HG02970 (cell line): Measurements from ENCODE around the gene ITPKA.

Experiments
- ATAC-seq: cut with Tn5 transposase; IDR thresholded peaks from one replicate; pipeline ENCODE4 v1.9.1; 2021; ENCODE audit warnings: mild to moderate bottlenecking, moderate library complexity, moderate number of reproducible peaks; ENCODE audit not compliant: unreplicated experiment, low FRiP score

ITPKA gene

GRCh38 chr15:41507820-41508290 is 14.2 kb downstream of the ITPKA start:
- ATAC-seq, result no peak

DNA sequence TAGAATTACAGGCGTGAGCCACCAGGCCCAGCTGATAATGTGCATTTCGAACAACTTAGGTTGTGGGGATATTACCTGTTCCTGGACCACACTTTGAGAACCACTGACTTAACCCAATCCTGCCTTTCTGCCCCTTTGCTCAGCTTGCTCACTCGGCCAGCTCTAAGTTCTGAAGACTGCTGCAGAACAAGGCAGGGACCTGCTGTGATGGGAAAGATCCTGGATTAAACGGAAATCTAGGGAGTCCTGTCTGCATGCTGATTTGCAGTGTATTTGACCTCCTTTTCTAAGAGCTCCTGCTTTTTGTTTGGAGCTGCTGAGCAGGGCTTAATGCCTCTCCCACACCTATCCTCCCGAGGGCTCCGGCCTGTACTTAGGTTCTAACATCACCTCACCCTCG is 17.1 kb downstream of the ITPKA start:
- ATAC-seq, result no peak

DNA sequence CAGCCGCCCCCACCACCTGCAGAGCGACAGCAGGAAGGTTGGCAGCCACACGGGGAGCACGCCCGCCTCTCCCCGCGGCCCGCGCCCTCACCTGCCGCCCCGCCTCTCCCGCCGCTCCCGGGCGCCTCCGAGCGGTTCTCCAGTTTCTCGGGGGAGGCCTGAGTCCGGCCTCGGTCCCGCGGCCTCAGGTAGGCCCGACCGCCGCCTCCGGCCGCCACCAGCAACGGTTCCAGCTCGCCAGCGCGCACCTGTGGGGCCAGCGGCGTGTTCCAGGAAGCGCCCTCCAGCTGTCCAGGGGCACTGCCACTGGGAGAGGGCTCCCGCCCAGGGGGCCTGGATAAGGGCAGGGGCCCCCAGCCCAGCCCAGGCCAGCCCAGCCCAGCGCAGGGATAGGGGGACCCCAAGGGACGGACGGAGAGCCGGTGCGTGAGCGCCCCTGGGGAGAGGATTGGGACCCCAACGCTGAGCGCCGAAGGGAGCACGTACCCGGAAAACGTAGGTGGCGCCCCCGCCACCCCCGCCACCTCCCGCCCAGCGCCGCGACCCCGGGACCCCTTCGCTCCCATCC is 17.7 kb downstream of the ITPKA start:
- no peak for ATAC-seq

DNA sequence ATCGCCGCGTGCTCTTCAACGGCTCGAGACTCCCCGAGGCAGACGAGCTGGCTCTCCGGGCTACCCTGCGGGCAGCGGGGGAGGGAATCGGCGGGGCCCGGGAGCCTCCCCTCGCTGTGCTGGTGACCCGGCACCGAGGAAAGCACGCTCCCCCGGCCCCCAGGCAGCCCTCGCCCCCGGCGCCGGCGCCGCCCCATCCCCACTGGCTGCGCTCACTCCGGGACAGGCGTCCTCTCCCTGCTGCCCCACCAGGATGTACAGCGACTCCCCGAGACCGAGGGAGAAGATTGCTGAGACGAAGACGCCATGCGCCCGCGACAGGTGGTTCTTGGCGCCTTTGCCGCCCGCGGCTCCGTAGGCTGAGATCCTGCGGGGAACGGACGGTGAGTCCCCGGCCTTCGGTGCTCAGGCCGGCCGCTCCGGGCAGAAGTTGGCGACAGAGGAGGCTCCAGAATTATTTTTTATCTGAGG is 18.3 kb downstream of the ITPKA start:
- no peak for ATAC-seq

DNA sequence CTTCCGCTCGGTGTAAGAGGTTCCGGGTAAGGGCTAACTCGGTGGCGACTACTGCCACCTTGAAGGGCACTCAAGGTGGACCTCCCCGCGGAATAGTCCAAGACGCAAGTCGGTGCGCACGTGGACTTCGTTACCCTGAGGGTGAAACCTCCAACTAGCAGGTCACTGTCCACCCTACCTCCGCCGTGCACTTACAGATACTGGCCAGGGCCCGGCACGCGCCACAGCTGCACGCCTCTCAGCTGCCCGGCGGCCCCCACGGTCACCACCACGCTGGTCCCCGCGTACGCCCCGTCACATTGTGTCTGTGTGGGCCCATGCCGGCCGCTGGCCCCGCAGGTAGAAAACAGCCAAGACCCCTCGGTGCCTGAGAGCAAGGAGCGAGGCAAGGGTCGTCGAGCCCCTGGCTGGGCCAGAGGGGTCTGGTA is 18.9 kb downstream of the ITPKA start:
- no peak for ATAC-seq

DNA sequence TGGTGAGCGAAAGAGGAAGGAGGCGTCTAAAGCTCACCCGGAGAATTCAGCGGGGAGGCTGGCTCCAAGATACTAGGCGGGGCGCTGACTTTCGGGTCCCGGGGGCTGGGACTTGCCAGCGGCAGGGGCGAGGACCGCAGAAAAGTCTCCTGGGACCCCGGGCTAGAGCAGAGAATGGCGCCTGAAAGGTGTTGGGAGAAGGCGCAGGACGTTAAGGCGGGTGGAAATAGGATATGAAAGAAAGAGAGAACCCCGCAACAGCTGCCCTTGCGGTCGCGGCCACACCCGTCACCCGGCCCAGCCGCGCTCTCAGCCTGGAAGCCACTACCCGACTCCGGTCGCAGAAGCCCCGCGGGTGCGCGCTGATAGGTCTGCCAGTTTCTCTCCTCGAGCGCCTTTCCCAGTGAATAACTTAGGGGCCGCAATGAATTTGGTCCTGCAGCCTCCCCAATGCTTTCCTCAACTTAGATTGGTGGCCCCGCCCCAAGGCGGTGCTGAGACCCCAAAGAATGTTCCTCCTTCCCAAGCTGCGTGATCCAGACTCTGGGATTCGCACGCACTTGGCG is 19.3 kb downstream of the ITPKA start:
- no peak for ATAC-seq

DNA sequence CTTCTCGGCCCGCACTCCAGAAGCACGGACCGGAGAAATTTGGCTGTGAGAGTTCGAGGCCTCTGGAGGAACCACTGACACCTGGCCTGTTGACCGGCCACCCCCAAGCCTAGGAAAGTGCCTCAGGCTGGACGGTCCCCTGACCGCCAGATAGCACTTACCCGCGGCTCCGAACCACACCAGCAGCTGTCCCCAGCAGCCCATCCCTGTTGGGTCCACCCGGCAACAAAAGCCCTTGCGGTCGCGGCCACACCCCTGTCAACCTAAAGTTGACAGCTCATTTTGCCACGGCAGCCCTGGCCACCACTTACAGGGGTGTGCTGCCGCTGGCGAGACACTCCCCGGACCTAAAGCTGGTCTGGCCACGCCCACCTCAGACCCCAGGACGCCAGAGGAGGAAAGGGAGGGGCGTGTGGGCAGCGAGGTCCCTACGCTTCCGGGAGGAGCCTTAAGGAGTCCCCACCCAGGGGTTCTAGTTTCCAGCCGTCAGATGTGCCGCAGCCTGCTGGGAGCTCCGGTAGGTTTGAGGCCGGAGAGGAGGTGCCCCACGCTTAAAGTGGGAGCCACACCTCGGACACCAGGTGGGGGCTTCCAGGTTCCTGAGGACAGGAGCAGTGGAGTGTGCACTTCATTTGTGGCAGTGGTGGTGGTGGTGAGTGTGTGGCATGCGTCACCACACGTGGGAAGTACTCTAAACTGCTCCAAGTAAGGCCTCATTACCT is 20.0 kb downstream of the ITPKA start, which contains the start of gene LTK:
Gene LTK (minus strand): TSS at position 322 of the 722 bp plus-strand sequence. CDS start 118 bp downstream, at position 204.
- no peak for ATAC-seq

DNA sequence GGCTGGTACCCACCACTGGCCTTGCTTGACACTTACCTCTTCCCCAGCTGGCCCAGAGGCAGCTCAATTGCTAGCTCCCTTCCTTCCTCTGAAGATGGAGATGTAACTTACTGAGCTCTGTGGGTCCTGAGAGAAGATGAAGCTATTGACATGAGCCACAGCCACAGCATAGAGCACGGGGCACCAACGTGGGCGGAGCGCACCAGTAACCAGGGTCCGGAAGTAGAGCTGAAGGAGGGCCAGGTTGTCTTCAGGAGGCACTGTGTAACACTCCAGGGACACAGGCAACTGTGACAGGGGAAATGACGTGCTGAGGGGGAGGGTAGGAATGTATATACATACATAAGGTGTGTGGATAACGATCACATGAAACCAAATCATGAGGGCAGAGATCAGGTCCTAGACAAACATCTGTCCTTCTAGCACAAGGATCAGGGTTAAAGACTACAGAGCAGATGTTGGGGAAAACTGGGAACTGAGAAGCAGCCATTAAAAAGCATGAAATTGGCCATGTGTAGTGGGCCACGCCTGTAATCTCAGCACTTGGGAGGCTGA is 24.3 kb downstream of the ITPKA start:
- ATAC-seq, result no peak

- no peak for ATAC-seq
Measured at GRCh38 chr15:41520636-41521035, 27.0 kb downstream of the ITPKA start.

DNA sequence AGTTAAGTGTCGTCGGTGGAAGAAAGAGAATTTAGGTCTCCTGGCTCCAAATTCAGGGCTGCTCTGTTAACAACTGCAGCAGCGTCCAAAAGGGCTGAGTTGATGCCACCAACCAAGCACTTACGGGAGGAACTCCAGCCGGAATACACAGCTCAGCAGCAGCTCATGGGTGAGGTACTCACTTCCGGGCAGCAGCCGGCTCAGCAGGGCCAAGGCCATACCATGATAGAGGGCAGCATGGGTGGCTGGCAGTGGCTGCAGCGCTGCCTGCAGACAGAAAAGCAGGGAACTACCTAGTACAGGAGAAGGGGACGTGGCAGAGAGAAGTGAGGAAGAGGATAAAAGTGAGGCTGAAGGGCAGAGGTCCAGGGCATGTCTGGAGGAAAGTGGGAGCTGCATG is 27.9 kb downstream of the ITPKA start:
- ATAC-seq, result no peak

GRCh38 chr15:41523097-41523496 is 29.4 kb downstream of the ITPKA start:
- no peak for ATAC-seq

DNA sequence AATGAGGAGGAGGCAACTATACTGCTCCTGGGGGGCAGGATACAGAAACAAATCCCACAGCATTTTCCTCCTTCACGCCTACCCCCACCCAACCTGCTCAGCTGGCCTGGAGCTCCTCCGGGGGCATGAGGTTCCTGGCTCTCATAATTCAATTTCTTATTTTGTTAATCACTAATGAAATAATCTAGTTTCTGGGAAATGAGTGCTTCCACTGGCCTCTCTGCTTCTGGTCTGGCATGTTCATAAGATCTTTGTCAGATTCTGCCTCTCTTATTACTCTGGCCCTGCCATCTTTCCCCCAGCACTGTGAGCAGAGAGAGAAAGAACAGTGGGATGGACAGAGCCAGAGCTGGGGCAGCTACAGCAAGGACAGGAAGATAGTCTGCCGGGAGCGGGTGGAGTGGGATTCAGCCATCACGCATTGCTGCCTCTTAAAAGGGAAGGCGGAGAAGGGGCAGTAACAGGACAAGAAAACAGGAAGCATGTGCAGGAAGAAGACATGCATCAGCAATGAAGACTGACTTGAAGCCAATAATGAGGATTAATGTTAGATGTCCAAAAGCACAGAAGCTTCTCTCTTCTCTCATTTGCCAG is 36.8 kb downstream of the ITPKA start:
- ATAC-seq, result no peak

- ATAC-seq, result no peak
Measured at GRCh38 chr15:41535544-41535943, 41.9 kb downstream of the ITPKA start.

- no peak for ATAC-seq
Measured at GRCh38 chr15:41536866-41537265, 43.2 kb downstream of the ITPKA start.

DNA sequence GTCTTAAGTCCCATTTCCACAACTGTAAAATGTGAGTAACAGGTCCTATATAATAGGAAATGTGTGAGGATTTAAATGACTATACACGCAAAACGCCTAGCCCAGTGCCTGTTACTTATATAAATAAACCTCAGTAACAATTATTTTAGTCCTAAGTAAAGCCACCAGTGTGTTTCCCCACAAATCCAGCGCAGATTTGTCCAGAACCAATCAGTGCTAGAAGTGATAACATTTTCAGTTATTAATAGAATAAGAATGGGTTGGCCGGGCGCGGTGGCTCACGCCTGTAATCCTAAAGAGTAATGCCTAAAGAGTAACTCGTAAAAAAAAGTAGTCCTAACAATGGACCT is 49.8 kb downstream of the ITPKA start:
- ATAC-seq, result no peak

GRCh38 chr15:41544650-41545015 is 51.0 kb downstream of the ITPKA start:
- no peak for ATAC-seq

DNA sequence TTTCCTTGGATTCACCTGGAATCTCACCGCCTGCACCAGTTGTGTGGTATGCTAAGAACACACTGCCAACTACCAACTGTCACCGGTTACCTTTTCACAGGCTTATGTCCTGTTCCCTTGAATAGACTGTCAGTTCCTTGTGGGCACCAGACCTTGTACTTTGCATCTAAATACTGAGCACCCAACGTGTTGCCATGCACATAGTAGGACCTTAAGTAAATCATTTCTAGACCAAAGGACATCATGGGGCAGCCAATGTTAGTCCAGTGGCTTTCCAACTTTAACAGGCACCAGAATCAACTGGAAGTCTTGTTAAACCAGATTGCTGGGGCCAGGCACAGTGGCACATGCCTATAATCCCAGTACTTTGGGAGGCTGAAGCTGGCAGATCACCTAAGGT is 51.5 kb downstream of the ITPKA start:
- no peak for ATAC-seq

DNA sequence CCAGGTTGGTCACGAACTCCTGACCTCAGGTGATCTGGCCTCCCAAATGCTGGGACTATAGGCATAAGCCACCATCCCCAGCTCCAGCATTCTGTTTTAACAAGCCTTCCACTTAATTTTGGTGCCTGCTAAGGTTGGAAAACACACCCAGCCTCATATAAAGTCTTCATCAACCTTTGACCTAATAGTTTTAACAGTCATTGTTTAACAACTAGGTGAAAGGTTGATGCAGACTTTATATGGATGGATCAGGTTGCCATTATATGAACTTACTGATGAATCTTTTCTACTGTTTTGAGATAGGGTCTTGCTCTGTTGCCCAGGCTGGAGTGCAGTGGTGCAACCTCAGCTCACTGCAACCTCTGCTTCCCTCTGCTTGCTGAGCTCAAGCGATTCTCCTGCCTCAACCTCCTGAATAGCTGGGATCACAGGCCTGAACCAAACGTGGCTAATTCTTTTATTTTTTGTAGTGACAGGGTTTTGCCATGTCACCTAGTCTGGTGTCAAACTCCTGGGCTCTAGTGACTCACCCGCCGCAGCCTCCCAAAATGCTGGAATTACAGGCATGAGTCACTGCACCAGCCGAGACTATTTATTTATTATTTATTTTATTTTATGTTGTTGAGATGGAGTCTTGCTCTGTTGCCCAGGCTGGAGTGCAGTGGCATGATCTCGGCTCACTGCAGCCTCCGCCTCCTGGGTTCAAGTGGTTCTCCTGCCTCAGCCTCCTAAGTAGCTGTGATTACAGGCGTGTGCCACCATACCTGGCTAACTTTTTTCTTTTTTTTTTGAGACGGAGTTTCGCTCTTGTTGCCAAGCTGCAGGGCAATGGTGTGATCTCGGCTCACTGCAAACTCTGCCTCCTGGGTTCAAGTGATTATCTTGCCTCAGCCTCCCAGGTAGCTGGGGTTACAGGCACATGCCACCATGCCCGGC is 53.4 kb downstream of the ITPKA start:
- no peak for ATAC-seq

DNA sequence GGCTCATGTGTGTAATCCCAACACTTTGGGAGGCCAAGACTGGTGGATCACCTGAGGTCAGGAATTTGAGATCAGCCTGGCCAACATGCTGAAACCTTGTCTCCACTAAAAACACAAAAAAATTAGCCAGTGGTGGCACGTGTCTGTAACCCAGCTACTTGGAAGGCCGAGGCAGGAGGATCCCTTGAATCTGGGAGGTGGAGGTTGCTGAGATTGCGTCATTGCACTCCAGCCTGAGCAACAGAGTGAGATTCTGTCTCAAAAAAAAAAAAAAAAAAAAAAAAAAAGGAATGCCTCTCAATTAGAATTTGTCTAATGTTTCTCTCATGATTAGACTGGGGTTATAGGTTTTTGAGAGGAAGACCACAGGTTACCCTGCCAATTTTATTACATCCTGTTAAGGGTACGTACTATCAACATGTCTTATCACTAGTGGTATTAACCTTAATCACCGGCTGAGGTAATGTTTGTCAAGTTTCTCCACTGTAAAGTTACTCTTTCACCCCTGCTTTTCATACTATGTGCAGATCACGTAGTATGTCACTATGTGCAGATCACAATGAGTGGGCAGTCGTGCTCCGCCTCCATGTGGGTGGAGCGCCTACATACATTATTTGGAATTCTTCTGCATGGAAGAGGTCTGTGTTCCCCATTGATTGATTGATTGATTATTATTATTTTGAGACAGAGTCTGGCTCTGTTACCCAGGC is 56.5 kb downstream of the ITPKA start:
- ATAC-seq, result no peak
